Myocyte (in vitro differentiated cells): ENCODE results near the gene MAS1. TPM values are rescaled to one million over a fixed set of nuclear protein-coding genes. Genes with fewer than 3 reads are reported as not detected.

Experiments
- DNase-seq: peaks from one replicate; pipeline ENCODE4 v3.0.0-alpha.2; 2012; ENCODE audit warnings: low read depth
- total RNA-seq: library from RNA; depleted of rRNA; stranded (reverse); fragments of >200 nt; gene quantifications from 2 replicates; pipeline ENCODE4 v1.2.3, GENCODE V29; 2014

Gene MAS1
- total RNA-seq, 1 donor from 2014 or later = under 0.01 TPM

GRCh38 chr6:159879856-159880255, 10.9 kb upstream of the MAS1 start:
- no peak for DNase-seq

GRCh38 chr6:159880412-159880975, 10.3 kb upstream of the MAS1 start:
- DNase-seq = no peak

DNA sequence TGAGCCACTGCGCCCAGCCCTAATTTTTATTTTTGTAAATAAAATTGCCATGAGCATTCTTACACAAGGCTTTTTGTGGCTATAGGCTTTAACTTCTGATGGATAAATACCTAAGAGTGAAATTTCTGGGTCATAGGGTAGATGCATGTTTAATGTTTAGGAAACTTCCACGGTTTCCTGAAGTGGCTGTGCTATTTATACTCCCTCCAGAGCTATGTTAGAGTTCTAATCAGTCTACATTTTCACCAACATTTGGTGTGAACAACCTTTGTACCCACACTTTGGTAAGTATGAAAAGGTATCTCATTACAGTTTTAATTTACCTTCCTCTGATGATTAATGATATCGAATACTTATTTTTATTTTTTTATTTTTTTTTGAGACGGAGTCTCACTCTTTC, 6.1 kb upstream of the MAS1 start:
- DNase-seq = no peak

DNA sequence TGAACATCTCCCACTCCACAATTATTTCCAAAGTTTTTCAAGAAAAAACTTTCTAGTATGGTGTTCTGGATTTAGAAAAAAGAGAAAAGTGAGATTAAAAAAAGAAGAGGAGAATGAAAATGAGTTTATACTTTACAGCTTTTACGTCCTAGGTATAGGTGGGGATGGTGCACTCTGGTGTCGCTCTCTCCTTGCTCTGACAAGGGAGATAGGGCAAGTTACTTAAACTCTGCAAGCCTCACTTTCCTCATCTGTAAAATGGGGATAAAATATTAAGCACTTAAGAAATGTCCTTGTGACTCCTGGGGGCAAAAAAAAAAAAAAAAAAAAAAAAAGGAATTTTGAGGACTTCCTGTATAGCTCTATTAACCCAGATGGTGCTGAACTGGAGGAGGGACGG, 4.5 kb upstream of the MAS1 start:
- DNase-seq = no peak

- DNase-seq = no peak
Measured at GRCh38 chr6:159887146-159887545, 3.6 kb upstream of the MAS1 start.

DNA sequence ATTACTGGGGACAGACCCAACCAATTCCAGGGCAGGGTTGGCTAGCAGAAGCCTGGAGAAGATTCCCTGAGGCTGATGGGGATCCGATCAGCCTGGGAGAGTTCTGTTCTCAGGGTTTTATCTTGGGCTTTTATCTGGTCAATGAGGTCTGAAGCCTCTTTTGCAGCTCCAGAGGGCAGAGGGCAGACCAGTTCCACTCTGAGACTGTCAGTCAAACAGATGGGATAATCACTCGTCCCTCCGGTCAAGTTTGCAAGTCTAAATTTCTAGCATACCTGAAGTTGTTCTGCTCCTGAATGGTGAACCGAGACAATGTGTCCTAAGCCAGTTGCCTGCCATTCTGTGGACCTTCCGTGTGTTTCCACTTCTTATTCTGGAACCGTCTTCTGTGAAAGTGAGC, 3.0 kb upstream of the MAS1 start:
- DNase-seq = no peak

GRCh38 chr6:159890201-159890600, 587 bp upstream of the MAS1 start:
- no peak for DNase-seq

GRCh38 chr6:159892053-159892452, 1.3 kb downstream of the MAS1 start:
- no peak for DNase-seq

DNA sequence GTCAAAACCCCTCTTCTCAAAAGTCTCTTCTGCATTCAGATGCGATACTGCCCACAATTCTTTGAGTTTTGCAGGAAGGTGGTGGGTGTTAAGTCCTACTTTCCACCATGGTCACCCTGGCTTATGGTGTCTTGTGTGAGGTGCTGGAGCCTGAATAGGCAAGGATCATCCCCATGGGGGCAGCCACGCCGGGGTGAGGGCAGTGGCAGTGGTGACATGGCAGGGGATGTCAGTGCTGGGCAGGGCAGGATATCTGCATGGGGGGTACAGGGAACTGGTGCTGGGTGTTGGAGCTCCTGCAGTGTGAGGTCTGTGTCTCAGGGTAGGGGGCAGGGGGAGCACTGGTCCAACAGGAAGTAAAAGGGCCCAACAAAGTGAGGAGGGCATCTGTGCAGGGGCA, 2.3 kb downstream of the MAS1 start:
- no peak for DNase-seq

- no peak for DNase-seq
Measured at GRCh38 chr6:159894991-159895390, 4.2 kb downstream of the MAS1 start.

DNA sequence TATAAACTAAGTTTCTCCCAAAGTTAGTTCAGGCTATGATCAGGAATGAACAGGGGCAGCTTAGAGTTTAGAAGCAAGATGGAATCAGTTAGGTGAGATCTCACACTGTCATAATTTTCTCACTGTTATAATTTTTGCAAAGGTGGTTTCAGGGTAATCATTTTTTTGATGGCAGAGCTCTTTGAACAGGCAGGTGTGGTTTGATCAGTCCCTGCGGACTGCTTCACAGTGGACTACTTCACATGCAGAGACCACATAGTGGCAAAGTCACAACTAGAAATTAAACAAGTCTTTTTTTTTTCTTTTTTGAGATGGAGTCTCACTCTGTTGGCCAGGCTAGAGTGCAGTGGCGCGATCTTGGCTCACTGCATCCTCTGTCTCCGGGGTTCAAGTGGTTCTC, 6.8 kb downstream of the MAS1 start:
- DNase-seq = no peak

- no peak for DNase-seq
Measured at GRCh38 chr6:159898519-159898918, 7.7 kb downstream of the MAS1 start.

GRCh38 chr6:159899994-159900745, 9.4 kb downstream of the MAS1 start:
- peak; percentile 93 for DNase-seq

GRCh38 chr6:159902620-159903019, 11.8 kb downstream of the MAS1 start:
- DNase-seq = no peak

DNA sequence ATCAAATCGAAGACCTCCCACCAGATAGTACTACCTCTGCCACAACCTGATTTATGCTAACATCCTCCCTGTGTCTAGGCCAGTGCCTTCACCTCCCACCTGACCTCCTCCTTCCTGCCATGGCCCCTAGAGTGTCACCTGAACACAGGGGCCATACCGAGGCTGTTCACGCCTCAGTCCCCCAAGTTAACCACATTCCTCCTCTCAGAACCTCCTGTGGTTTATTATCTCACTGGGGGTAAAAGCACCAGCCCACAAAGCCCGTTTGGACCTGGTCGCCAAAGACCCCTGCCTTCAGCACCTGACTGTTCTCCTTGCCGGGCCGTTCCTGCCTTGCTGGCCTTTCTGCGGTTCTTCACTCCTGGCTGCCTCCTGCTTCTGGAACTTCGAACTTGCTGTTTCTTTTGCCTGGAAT, 13.7 kb downstream of the MAS1 start:
- DNase-seq = no peak

- DNase-seq = no peak
Measured at GRCh38 chr6:159906400-159906799, 15.6 kb downstream of the MAS1 start.

DNA sequence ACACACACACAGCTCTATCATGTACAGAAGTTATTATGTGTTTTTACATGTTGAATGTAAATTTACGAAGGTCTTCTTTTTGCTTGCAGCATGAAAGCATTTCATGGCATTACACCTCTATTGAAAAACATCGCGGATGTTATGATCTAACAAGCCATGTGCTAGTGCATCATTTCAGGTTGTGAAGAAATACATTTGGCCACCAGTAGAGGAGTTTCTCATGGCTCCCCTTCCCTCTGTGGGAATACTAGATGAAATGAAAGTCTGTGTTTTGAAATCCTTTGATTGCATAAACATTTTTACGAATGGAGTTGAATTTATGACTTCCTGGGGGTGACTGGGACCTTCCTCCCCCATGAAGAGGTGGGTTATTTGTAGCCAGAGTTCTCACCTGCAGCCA, 17.7 kb downstream of the MAS1 start:
- DNase-seq = no peak

DNA sequence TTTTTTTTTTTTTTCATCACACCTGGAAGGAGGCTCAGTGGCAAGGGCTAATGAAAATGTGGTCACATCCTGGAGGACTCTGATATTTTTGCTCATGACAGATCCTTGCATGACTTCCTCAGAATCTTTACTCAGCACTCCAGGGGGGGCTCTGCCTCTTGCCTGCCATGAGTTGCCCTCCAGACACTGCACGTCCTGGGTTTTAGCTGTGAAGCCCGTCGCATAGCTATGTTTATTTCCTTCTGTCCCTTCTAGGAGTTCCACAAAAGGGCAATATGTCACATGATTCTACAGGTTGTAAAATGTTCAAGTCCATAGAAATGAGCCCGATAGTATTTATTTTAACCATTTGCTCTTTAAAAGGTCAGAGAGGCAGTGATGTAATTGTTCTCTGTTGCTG, 18.2 kb downstream of the MAS1 start:
- DNase-seq = no peak

DNA sequence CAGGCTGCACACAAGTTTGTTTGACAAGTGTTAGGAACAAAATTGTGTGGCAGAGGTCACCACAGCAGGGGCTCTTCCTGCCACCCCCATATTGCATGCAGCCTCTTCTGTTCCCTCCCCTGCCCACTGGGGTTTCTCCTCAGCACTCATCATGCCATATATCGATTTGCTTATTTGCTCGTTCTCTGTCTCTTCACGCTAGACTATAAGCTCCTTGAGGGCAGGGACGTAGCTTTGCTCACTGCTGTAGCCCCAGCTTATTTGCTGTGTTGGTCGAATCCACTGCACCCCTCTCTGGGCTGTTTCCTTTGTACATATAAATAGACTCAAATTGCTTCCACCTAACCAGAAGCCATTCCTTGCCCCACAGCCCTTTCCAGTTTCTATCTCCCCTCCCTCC, 19.6 kb downstream of the MAS1 start:
- DNase-seq = no peak

DNA sequence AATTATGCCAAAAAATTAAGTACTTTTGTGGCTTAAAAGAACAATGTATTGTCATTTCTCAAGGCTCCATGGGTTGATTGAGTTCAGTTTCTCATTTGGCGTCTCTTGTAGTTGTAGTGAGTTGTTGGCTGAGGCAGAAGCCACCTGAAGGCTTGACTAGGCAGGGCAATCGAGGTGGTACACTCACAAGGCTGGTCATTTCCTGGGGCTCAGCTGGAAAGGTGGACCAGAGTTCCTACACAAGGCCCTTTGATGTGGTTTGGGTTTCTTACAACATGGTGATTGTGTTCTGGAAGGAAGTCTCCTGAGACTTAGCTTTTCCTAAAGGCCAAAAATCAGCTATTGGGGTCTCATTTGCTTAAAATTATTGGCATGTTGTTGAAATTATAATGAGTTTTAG, 22.6 kb downstream of the MAS1 start:
- DNase-seq = no peak

GRCh38 chr6:159913862-159914564, 23.2 kb downstream of the MAS1 start:
- DNase-seq = no peak

GRCh38 chr6:159914565-159914923, 23.8 kb downstream of the MAS1 start:
- DNase-seq = no peak

GRCh38 chr6:159915397-159915796, 24.6 kb downstream of the MAS1 start:
- DNase-seq = no peak
